Stimulated activated CD4-positive, alpha-beta T cell treated with anti-CD3 and anti-CD28 coated beads, Interleukin-12 subunit alpha, Interleukin-12 subunit beta, amount 100 ng/mL, for 24 hours (primary cell): Measurements from ENCODE around the gene CELSR1.
"Not testable (repeated sequence)": the region's sequence is repeated elsewhere in the genome, so short reads cannot be mapped to it uniquely, and the experiment has no call there.

Experiments used
- DNase-seq, 2 experiments: peaks; one replicate each; pipeline ENCODE4 v3.0.0-alpha.2; 2020; ENCODE audit warnings: low read depth in 2 of 2

Gene CELSR1

DNA sequence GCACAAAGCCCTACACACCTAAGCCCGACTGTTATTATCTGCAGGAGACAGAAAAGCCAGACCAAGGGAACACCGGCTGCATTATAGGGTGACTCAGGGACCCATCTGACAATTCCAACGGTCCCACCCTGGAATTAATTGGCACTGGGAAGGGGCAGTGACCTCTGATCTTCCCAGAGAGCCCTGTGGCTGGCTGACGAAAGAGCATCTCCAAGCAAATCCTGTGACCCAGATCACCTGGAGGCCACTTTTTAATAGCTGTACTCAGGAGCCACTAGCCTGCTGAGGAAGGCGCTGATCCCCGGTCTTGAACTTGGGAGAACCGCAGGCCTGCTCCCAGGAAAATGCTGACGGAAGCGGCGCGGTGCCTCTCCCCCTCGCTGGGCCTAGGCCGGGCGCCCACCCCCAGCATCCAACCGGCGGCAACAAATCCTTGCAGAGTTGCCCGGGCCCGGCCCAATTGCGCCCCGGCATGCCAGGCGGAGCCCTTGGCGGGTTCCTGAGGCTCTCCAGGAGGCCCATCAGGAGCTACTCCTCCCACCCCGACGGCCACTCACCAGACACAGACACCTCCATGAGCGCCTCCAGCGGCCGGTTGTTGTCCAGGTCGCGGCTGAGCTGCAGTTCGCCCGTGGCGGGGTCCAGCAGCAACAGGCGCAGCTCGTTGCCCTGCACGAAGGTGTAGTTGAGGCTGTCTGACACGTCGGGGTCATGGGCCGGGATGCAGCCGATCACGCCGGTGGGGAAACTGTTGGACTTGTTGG is 4.2 kb downstream of the CELSR1 start:
- no peak for DNase-seq

DNA sequence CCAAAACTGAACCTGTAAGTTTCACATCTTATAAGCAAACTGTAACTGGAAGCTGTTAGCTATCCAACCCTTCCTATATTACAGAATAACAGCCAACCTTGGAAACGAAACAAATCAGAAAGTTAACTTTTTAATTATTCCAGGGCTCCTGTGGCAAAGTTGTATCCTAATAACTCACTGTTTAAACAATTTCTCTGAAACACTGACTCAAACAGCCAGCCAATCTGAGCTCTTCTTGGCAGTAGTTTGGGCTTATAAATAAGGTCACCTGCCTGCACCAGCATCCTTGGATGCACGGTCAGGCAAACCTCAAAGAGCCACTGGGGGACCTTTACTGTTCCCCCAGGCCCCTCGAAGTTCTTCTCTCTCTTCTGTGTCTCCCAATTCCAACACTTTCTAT is 5.0 kb downstream of the CELSR1 start:
- no peak for DNase-seq

DNA sequence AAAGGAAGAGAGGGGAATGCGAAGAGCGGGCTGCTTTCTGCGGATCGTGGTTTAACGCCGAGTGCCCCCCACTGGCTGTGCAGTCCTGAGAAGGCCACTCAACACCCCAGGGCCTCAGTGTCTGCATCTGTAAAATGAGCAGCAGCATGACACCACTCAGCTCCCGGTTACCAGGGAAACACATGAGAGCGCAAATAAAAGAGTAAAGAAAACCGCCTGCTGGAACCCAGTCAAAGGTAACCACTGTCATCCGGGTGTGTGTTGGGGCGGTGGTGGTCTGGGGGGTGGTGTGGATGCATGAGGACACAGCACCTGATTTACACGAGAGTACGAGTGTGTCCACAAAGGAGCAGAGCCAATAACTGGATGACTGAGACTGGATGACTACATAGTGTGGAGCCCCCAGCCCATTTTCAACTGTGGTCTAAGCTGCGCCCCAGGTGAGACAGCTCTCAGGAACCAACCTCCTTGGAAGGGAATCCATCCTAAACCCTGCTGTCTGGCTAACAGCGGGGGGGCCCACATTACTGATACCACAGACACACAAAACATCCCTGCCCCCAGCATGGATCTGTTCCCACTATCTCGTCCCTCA is 5.7 kb downstream of the CELSR1 start:
- no peak for DNase-seq

DNA sequence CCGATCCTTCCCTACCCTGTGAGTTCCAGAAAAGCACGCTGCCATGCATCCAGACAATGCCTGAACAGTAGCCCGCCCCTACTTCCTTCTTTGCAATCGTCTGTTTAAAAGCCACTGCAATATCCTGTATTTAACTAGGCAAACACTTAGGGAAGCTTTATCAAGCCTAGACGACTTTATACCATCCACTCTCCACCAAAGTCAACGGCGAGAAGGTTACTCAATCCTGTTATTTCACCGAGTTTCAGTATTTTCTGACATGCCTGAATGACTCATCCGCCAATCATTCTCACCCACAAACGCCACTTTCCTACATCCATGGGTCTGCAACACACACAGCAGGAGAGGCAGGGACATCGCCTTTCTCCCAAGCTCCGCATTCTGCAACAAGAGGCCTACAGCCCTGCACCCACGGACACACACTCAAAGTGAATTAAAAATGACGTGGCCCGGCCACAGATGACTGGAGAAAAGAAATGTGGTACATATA is 9.3 kb downstream of the CELSR1 start:
- DNase-seq = no peak

DNA sequence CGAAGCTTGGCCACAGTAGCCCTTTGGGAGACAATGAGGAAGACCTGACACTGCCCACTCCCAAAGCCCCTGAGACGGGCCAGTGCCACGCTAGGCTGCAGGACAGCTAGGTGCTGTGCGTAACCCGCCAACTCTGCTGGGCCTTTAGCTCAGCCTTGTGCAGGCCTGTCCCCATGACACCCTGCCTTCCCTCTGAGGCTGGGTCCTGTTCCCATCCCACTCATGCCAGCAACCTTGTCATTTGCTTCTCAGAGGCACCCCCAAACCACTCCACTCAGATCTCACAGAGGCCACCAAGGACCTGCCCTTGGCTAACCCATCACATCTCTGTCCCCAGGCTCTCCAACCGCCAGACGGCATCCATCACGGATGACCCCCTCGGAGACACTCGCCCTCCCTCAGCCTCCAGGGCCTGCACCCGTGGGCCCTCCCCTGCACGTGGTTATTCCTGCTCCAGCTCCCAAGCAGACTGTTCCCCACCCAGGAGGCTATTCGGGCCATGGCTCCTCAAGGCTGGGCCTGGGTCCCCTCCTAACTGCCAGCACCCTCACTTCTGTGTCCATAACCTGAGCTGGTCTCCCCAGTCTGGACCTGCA is 11.1 kb downstream of the CELSR1 start:
- DNase-seq = no peak

GRCh38 chr22:46525389-46526243 is 11.8 kb downstream of the CELSR1 start:
- DNase-seq = no peak

GRCh38 chr22:46524203-46524740 is 13.1 kb downstream of the CELSR1 start:
- DNase-seq = no peak

DNA sequence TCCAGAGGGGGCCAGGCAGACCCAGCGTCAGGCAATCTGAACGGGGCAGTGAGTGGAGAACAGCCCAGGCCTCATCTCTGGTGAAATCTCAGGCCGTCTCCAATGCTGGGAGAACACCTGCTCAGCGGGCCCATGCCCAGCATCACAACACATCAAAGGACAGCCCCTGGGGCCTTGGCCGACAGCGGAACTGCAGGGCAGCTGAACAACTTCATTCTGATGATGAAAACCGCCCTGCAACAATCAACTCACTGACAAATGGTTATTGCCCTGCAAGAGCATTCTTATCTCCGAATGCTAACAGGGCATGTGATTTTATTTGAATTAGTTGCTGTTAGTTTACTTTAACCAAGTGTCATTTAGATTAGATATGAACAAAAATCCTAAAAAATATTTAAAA is 14.6 kb downstream of the CELSR1 start:
- DNase-seq = no peak

DNA sequence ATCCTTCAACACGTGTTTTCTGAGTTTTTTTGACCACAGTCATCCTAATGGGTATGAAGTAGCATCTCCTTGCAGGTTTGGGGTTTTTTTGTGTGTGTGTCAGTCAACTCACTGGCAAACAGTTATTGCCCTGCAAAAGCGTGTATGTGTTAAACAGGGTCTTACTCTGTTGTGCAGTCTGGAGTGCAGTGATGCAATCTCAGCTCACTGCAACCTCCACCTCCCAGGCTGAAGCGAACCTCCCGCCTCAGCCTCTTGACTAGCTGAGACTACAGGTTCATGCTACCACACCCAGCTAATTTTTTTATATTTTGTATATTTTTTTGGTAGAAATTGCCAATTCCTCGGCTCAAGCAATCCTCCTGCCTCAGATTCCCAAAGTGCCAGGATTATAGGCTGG is 15.4 kb downstream of the CELSR1 start:
- DNase-seq = no peak

GRCh38 chr22:46520880-46521279 is 16.5 kb downstream of the CELSR1 start:
- DNase-seq = no peak

DNA sequence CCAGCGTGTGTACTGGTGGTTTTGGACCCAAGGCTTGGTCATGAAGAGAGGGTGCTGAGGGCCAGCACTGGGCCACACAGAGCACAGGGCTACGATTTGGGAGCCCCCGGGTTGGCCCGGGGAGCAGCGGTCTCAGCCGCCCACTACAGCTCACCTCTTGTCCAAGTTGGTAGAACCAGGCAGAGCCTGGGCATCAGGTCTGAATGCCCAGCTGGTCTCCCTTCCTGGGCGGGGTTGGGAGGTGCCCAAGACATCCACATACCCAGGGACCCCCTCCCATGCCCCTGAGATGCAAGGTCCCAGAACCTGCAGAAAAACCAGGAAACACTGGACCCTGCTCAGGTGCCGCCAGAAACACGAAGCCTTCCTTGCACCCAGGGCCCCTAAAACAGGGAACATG is 18.0 kb downstream of the CELSR1 start:
- no peak for DNase-seq

DNA sequence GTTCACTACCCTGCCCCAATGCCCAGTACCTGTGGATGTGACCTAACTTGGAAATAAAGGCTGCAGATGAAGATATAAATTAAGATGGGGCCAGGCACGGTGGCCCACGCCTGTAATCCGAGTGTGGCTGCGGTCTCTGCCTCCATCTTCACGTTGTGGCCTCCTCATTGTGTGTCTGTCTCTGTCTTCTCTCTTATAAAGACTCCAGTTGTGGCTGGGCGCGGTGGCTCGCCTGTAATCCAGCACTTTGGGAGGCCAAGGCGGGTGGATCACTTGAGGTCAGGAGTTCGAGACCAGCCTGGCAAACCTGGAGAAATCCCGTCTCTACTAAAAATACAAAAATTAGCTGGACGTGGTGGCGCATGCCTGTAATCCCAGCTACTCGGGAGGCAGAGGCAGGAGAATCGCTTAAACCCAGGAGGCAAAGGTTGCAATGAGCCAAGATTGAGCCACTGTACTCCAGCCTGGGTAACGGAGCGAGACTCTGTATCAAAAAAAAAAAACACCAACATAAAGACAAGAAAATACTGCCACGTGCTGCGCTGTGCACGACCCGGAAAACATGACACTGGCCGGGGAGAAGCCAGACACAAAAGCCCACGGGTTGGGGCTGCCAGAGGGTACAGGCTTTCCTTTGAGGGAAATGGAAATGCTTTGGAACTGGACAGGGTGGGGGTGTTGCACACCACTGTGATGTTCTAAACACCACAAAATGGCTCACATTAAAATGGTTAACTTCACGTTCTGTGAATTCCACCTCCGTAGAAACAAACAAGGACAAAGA is 18.7 kb downstream of the CELSR1 start:
- no peak for DNase-seq

- no peak for DNase-seq
Observed at GRCh38 chr22:46518038-46518437, 19.4 kb downstream of the CELSR1 start.

DNA sequence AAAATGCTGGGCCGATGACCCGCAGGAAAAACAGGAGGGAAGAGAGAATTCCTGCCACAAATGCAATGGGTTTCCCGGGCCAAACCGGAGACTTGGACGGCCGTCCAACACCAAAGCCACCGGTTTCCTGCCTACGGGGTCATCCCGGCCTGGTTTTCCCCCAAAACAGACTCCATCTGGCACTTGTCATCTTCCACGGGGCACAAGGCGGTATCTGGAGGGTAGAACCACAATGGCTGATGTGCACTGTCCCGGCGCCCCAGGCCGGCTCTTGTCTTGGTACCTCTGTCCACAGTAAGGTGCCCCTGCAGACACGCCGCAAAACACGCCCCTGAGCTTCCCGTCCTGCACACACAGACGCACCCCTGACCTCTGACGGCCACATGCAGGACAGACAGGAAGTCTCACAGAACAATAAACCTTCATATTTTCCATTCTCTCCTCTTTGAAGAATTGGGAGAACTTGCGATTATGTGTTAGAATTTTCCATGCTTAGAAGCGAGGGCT is 20.1 kb downstream of the CELSR1 start:
- no peak for DNase-seq

GRCh38 chr22:46516638-46517037 is 20.8 kb downstream of the CELSR1 start:
- DNase-seq = no peak

- DNase-seq = not testable (repeated sequence)
Observed at GRCh38 chr22:46516112-46516487, 21.3 kb downstream of the CELSR1 start.

DNA sequence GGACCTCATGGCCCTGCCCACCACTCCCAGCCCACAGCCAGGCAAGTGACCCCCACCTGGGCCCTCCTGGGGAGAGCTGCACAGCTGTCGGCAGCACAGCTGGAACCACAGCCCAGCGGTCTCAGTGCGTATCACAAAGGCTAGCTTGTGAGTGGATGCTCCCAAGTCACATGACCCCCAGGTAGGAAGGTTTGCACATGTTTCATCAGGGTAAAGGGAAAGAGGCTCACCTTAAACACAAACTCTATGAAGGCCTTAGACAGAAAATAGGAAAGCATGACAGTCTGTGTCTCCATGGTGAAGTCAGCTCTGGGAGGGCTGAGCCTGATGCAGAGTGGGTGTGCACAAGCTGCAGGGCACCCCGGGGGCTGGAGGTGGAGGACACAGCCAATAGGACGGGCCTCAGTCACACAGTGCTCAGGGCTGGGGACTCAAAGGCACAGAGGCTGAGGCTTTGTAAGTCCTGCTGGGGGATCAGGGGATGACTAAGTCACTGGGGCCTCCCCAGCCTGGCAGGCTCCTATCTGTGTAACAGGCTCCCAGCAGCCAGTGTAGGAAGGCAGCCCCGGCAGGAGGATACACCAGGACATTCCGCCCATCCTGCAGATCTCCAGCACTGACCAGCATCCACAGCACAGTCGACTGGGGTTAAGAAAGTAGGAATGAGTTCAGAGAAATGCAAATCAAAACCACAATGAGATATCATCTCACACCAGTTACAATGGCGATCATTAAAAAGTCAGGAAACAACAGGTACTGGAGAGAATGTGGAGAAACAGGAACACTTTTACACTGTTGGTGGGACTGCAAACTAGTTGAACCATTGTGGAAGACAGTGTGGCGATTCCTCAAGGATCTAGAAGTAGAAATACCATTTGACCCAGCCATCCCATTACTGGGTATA is 22.0 kb downstream of the CELSR1 start:
- no peak for DNase-seq

- no peak for DNase-seq
Observed at GRCh38 chr22:46514592-46515207, 22.7 kb downstream of the CELSR1 start.

GRCh38 chr22:46513908-46514550 is 23.4 kb downstream of the CELSR1 start:
- no peak for DNase-seq
